Measurements from ENCODE around the gene VEGFB.

The VEGFB gene, protein sequence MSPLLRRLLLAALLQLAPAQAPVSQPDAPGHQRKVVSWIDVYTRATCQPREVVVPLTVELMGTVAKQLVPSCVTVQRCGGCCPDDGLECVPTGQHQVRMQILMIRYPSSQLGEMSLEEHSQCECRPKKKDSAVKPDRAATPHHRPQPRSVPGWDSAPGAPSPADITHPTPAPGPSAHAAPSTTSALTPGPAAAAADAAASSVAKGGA

DNA sequence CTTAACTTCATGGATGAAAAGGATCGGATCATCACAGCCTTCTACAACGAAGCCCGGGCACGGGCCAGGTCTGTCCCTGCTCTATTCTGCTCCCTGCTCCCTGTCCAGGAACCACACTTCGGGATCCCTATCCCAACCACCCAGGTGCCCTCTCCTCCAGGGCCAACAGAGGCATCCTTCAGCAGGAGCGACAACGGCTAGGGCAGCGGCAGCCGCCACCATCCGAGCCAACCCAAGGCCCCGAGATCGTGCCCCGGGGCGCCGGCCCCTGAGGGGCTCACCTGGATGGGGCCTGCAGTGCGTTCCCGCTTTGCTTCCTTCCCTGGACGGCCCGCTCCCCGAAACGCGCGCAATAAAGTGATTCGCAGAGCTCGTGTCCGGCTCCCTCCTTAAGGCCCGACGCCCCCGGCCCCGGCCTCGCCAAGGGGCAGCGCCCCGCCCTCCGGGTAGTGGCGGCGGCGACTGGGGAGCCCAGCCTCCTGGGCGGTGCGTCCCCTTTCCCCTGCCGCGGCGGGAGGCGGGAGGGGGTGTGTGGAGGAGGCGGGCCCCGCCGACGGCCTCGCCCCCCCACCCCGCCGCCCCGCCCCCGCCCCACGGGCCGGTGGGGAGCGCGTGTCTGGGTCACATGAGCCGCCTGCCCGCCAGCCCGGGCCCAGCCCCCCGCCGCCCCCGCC, at the start of gene VEGFB:
TSS of gene VEGFB (plus strand) at position 672 of the 674 bp plus-strand sequence. CDS start 250 bp downstream, outside the sequence.
- no peak for DNase-seq (ENCODE audit: low read depth, low spot score)

DNA sequence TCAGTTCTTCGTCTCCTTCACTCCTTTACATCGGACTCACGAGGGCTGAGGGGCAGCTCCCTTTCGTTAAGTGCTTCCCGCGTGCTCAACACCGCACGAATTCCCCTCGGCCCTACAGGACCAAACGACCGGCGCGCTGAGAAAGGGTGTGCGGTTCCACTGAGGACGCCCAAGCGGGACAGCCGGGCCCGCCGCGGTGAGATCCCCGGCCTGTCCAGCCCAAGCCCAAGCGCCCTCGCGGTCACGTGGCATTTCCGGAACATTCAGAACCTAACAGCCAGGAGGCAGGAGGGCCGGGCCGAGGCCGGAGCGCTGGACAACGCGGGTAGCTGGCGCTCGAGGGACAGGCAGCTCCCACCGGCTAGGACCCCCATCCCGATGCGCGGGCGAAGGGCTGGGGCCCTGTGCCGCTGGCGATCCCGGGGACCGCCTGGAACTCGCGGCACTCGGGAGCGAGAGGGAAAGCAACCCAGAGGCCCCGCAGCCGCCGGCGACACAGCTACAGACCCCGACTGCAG, 49.1 kb upstream of the VEGFB start:
- DNase-seq (ENCODE audit: low read depth, low spot score), result no peak

DNA sequence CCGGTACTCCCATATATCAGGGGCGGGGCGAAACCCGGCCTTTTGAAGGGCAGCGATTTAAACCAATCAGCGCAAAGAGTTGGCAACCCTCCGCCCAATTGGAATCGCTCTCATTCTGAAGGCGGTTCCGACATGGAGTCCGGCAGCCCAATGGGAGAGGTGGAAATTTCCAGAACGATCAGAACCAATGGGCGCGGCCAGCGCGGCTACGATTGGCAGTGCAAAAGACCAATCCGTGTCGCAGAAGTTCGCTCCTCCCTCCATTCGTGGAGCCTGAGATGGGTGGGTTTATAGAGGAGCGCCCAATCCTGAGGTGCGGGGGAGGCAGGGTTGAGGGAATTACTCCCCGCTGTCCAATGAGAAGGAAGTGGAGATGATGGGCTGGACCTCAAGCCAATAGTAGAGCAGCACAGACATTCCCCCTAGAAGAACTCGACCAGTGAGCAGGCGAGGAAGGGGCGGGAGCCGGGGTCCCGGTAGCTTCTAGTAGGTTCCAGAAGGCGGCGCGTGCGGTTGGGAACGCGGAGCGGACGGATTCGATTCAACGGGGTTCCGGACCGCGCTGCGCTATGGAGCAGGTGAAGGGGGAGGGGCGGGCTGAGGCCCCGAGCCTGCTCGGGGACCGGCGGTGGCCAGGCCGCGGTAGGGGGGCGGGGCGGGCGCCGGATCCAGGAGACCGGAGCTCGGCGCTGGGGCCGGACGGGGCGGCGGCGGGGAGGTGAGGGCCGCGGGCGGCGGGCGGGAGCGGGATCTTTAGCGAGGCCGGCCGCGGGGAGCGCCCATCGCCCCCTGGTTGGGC, 48.5 kb upstream of the VEGFB start, which contains the start of gene STIP1:
TSS of gene STIP1 (plus strand) at position 479 of the 799 bp plus-strand sequence. CDS start at position 570, 91 bp downstream.
- peak; percentile 100 for DNase-seq (ENCODE audit: low read depth, low spot score)

DNA sequence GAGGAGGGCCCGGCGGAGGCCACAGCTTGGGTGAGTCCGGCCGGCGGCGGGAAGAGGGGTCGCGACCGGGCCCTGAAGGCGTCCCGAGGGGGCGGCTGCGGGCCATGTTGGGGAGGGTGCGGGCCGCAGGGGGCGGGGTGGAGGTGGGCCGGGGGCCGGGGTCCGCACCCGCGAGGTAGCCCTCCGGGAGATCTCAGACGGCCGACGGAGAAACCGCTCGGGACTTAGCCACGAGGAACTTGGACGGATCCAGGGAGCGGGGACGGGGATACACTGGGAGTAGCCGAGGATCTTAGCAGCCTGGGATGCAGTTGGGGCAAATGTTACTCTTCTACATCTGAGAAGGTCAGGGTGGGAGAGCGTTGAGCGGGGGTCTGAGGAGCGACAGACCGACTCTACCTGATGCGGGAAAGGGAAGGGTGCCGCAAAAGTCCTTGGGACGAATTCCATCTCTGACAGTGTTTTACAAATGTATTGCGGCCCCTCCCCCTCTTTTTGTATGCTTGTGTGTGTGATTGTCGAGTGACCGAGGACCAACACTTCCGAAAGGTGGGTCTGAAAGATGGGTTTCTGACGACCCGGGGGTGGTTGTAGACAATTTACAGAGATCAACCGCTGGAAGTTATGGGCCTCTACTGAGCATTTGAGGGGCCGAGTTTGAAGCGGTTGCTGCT, 47.8 kb upstream of the VEGFB start:
- no peak for DNase-seq (ENCODE audit: low read depth, low spot score)

DNA sequence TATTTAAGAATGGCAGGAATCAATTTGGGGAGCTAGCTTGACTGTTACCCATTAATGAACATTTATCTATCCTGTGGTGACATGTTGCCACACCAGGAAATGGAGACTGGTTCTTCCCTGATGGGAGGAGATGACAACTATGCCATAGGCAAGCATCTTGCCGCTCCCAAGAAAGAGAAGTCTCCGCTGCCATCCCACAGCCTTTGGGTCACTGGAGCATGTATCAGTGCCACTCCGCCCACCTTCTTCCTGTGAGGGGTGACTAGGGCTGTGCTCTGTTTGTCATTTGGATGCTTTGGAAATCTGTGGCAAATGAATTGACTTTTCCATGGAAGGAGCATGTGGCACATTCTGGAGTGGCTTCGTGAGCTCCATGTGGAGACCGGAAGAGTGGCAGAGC, 42.0 kb upstream of the VEGFB start:
- no peak for DNase-seq (ENCODE audit: low read depth, low spot score)

DNA sequence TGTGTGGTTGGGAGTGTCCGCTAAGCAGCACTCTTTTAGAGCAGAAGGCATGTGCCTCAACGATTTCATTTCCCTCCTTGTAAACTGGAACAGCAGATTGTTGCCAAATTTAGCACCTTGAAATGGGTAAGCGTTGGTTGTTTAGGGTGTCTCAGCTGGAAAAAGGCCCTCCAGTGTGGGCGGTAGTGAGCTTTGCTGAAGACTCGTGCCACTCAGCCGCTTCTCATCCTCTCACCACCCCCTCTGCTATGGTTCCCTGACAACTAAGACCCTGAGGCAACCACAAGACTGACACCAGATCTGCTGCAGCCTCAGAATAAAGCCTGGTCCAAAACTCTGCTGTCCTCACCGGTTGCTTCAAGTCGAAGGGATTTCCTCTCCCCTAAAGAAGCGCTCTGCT, 37.8 kb upstream of the VEGFB start:
- no peak for DNase-seq (ENCODE audit: low read depth, low spot score)

DNA sequence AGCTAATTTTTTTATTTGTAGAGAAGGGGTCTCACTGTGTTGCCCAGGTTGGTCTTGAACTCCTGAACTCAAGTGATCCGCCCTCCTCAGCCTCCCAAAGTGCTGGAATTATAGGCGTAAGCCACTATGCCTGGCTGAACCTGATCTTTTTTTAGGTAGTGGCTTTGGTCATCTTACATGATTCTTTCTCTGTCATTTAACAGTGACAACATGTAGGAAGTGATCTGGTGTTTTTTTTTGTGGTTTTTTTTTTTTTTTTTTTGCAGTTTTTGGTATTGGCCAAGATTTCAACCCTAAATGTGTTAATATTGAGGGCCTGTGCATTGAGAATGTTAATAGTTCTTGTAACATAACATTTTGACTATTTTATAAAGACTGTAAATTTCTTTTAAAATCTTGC, 35.9 kb upstream of the VEGFB start:
- DNase-seq (ENCODE audit: low read depth, low spot score), result no peak

DNA sequence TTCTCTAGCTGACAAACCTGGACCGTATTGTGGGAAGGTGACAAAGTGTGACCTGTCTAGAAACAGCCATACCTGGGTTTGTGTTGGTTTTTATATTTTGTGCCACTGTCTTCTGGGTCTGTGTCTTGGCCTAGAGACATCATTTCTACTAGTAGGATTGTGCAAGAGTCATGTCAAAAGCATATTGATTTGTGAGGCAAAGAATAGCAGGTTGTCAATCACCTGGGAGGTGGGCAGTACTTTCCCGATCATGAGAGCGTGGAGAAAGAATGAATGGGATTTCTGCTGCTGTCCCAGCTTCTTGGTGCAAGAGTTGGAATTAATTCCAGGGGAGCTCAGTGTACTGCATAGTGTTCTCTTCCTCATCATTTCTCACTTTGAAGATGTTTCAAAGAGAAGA, 32.8 kb upstream of the VEGFB start:
- DNase-seq (ENCODE audit: low read depth, low spot score), result no peak

DNA sequence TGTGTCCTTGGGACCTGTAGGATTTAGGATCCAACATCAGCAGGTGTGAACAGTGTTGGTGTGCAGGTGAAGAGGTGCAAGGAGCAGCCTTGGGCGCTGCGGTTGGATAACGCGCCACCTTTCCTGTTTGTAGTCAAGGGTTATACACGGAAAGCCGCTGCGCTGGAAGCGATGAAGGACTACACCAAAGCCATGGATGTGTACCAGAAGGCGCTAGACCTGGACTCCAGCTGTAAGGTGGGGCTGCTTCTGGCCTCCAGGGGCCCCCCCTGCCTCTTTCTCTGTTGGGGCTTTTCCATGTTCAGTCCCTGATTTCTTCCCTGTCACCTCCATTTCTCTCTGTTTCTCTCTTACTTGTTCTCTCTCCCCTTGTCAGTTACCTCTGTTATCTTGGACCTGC, 31.4 kb upstream of the VEGFB start:
- DNase-seq (ENCODE audit: low read depth, low spot score), result no peak

DNA sequence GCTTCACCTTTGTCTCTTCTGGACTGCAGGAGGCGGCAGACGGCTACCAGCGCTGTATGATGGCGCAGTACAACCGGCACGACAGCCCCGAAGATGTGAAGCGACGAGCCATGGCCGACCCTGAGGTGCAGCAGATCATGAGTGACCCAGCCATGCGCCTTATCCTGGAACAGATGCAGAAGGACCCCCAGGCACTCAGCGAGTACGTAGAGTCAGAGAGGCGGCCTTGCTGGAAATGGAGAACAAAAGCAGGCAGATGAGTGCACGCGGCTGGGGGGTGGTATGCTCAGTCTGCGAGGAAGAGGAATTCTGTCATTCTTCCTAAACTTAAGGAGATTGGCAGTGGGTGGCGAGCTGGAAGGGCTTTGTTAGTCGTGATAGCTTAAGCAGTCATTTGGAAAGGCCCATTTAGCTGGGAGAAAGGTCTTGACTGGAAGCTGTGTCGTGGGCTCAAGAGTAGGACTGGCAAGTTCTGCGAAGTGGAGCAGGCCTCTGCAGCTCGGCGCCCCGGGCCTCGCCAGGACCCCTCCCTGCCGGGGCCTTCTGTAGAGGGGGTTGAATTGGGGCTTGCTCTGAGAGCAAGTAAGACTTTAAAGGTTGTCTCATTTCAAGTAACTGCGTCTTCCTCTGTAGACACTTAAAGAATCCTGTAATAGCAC, 30.8 kb upstream of the VEGFB start:
- no peak for DNase-seq (ENCODE audit: low read depth, low spot score)

DNA sequence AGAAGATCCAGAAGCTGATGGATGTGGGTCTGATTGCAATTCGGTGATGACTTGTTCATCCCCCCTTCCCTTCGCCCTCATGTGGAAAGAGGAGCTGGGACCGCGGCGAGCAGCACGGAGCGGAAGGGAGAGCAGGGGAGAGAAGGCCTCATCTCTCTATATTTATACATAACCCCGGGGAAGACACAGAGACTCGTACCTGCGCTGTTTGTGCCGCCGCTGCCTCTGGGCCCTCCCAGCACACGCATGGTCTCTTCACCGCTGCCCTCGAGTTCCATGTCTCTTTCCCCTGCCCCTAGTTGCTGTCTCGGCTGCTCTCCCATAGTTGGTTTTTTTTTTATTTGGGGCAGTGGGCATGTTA, 30.3 kb upstream of the VEGFB start:
- no peak for DNase-seq (ENCODE audit: low read depth, low spot score)

DNA sequence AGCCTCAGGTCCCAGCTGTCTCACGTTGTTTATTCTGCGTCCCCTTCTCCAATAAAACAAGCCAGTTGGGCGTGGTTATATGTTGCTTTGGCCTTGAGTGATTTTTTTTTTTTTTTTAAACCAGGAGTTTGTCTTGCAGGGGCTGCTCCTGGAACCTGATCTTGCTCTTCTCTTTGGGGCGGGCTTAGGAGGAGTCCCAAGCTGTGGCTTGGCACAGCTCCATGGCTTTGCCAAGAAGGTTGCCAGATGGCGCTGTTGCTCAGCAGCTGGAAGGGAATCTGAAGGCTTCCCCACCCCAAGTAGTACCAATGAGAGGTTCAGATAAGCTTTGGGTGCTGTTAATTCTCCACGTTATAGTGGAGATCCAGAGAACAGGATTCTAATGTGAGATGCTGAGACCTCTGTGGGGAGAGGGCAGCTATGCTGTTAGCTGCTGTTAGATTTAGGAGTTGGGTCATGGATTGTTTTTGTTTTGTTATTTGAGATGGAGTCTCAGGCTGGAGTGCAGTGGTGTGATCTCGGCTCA, 29.9 kb upstream of the VEGFB start:
- peak; percentile 50 for DNase-seq (ENCODE audit: low read depth, low spot score)

DNA sequence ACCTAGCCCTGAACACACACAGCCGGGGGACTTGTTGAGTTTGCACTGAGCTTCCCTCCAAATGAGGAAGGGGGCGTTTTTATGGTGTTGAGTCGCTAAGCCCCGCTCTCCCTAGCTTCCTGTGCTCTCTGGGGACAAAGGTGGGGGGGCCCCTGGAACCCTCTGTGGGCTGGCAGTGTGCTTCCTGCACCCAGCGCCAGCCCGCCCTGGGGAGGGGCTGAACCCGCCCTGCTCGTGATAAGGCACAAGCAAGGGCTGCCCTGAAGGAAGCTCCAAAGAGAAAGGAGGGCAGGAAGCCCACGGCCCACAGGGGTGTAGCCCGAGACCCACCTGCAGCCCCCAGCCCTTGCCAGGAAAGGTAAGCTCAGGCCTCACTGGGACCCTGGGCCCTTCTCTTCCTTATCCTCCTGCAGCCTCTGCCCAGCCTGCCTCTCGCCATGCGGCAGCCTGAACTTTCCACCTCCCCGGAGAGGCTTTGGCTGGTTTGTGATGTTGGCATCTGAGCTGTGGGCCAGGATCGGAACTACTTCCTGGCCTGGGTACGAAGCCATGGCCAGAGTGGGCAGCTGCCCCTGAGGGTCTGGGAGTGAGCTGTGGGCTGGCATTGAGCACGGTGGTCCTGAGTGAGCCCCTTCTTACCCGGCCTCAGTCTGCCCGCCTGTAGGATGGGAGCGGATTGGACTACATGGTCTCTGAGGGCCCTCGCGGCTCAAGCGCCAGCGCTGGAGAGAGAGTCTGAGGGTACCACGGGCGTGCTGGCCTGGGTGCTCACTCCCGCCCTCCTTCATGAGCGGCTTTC, 27.7 kb upstream of the VEGFB start, which contains the start of gene FERMT3:
TSS of gene FERMT3 (plus strand) at position 265 of the 799 bp plus-strand sequence. CDS start 644 bp downstream, outside the sequence.
- DNase-seq (ENCODE audit: low read depth, low spot score), result no peak

DNA sequence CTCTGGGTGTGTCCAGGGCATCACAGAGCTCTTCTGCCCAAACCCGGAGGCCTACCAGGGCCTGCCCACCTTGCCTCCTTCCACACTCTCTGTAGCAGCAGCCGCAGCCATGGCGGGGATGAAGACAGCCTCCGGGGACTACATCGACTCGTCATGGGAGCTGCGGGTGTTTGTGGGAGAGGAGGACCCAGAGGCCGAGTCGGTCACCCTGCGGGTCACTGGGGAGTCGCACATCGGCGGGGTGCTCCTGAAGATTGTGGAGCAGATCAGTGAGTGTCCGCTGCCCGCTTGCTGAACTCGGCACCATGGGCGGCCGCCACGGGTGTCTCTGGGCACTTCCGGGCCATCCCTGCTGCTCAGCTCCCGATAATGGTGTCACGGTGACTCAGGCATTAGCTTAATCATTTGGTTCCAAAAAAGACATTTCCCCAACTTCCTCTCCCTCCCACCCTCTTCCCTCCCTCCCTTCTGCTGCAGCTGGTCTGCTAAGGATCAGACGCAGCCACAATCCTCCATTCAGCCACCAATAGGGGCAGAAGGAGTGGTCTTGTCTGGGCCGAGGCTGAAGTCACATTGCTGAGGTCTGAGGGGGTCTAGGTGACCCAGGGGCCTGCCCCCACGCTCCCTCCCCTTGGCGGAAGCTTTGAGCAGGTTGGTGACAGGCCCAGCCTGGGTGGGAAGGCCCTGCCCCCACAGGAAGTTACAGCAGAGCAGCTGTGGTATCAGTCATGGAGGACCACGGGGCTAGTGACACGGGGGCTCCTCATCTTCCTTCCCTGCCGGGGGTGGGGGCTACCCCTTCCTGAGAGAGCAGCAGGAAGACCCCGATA, 26.9 kb upstream of the VEGFB start:
- no peak for DNase-seq (ENCODE audit: low read depth, low spot score)

DNA sequence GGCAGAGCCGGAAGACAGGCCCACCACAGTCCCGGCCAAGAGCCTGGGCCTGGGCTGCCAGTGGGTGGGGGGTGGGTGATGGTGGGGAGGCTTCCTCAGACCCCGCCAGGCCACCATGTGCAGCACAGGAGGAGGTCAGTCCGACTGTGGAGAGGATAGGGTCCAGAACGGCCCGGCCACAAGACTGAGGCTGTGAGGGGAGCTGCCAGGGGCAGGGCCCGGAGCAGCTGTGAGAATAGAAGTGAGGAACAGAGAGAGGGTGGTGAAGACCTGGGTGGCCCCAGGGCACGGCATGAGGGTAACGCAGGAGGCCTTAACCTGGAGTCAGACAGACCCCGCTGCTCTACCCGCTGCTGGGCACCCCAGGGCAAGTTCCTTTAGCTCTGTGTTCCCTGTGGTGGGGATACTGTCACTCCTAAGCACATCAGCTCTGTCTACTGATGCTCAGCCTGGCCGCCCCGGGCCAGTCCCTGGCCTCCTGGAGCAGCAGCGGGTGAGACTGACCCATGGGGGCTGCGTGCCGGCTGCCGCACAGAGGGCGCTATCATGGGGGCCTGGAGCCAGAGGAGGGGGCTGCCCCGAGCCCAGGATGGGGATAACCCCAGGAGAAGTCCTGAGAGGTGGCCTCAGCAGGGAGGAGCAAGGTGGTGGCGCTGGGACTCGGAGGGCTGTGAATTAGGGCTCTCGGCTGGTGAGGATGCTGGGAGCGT, 26.1 kb upstream of the VEGFB start:
- no peak for DNase-seq (ENCODE audit: low read depth, low spot score)

DNA sequence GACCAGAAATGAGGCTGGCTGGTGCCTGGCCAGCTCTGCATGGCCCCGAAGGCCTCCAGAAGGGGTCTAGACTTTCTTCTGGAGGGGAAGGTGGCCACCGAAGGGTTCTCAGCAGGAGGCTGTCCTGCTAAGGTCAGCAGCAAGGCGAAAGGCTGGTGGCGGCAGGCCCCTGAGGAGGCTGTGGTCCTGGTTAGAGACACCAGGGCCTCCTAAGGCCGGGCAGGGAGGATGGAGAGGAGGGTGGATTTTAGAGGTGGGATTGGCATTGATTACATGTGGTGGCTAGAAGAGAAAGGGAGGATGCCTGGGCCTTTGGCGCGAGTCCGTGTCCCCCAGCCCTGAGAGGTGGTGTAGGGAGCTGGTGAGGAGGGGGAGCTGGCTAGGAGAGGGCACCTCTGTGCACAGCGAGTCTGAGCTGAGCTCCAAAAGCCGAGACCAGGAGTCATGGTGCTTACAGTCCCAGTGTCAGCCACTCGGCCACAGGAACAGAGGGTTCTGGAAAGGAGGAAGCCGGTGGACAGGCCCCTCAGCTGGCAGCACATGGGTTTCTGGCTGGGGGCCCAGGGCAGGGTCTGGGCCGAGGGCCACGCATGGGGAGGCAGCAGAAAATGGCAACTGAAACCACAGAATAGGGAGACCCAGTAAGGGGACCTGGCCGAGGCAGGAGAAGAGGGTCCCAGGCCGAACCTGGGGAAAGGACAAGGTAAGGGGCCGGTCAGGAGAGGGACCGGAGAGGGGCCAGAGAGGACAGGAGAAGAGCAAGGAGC, 25.4 kb upstream of the VEGFB start:
- no peak for DNase-seq (ENCODE audit: low read depth, low spot score)

DNA sequence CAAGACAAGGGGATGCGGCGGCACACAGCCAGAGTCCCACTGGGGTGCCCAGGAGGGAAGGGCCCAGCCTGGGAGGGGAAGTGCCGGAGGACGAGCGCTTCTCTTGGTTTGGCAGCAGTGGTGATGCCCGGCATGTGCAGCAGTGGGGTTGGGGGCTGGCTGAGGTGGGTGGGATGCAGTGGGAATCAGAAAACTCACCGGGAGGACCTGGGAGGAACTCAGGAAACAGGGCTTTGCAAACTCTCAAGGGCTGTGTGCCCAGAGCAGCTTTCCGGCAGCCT, 24.9 kb upstream of the VEGFB start:
- no peak for DNase-seq (ENCODE audit: low read depth, low spot score)
